ENCODE results near the gene YWHAQ.

The YWHAQ gene

DNA sequence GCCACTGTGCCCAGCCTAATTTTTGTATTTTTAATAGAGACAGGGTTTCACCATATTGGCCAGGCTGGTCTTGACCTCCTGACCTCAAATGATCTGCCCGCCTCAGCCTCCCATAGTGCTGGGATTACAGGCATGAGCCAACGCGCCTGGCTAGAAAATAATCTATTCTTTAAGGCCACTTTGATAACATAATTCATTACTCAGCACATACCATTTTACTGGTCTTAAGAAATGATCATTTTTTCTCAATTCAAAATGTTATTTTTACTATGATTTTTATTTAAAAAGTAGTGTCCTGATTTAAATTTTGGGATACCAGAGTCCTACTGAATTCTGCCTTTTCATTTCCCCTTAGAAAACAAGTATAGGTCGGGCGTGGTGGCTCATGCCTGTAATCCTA lies 48.2 kb downstream of the YWHAQ start:
- POLR2A ChIA-PET (ENCODE audit: low non-redundant PET): no interaction called here
- H3K27ac ChIP-seq: peak overlapping the region; percentile 44
- TF ChIP-seq CTCF (conservative IDR thresholded peaks at IDR 0.05; ENCODE audit: low read depth): no peak
- no peak for DNase-seq (ENCODE audit: low spot score)
- CTCF ChIA-PET: interaction anchor here (0.7 kb wide), 1 partner anchor 127 kb away, joined by 3 read pairs; no protein-coding TSS in a partner anchor

- no peak for DNase-seq (ENCODE audit: low spot score)
- CTCF ChIA-PET: no interaction called here
- peak overlapping the region; percentile 35; the same call in 1 of the 2 replicates for H3K27ac ChIP-seq
- POLR2A ChIA-PET (ENCODE audit: low non-redundant PET): no interaction called here
- TF ChIP-seq CTCF (conservative IDR thresholded peaks at IDR 0.05; ENCODE audit: low read depth): no peak
Measured at GRCh38 chr2:9578467-9579235, 52.1 kb downstream of the YWHAQ start.

DNA sequence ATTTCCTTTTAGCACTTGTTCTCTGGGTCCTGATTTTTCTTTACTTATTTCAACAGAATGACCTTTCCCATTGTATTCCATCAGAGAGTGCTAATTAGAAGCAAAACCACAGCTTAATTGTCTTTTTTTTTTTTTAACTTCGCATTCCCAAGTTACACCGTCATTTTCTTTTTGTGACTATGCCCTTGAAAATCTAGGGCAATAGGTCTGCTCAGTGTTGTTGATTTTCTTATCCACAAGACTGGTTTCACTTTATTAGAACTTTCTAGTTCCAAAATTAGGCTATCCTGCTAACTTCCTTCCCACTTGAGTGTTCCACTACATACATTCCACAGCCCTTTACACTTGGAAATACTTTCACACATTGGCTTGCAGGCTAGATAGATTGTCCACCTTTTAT lies 56.5 kb downstream of the YWHAQ start:
- no peak for DNase-seq (ENCODE audit: low spot score)
- TF ChIP-seq CTCF (conservative IDR thresholded peaks at IDR 0.05; ENCODE audit: low read depth): no peak
- ChIA-PET POLR2A (ENCODE audit: low non-redundant PET) (no interaction called here), CTCF (interaction anchor here (0.6 kb wide), 1 partner anchor 129 kb away, joined by 3 read pairs; no protein-coding TSS in a partner anchor)
- H3K27ac ChIP-seq: no peak overlapping the region

DNA sequence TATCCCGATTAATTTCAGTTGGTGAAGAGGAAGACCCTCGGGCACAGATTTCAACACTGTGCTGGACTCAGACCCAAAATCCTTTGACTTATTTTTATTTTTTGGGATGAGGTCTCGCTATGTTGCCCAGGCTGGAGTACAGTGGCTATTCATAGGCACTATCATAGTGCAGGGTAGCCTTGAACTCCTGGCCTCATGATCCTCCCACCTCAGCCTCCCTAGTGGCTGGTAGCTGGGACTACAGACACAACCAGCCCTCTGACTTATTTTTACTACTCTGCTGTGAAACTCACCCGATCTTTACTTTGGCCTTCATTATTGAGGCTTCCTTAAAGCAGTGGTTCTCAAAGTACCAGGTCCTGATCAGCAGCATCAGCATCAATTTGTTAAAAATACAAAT lies 57.0 kb downstream of the YWHAQ start:
- no peak overlapping the region for H3K27ac ChIP-seq
- no peak for TF ChIP-seq CTCF (conservative IDR thresholded peaks at IDR 0.05; ENCODE audit: low read depth)
- ChIA-PET POLR2A (ENCODE audit: low non-redundant PET) (interaction anchor here (0.6 kb wide), 1 partner anchor 178 kb away, joined by 3 read pairs; no protein-coding TSS in a partner anchor), CTCF (interaction anchor here (0.6 kb wide), 1 partner anchor 130 kb away, joined by 3 read pairs; no protein-coding TSS in a partner anchor)
- DNase-seq (ENCODE audit: low spot score): no peak

- ChIA-PET CTCF (interaction anchor here (0.6 kb wide), 1 partner anchor 761 kb away, joined by 4 read pairs; no protein-coding TSS in a partner anchor), POLR2A (ENCODE audit: low non-redundant PET) (interaction anchor here (0.6 kb wide), 1 partner anchor 178 kb away, joined by 3 read pairs; no protein-coding TSS in a partner anchor)
- no peak overlapping the region for H3K27ac ChIP-seq
- no peak for TF ChIP-seq CTCF (conservative IDR thresholded peaks at IDR 0.05; ENCODE audit: low read depth)
- DNase-seq (ENCODE audit: low spot score): no peak
Measured at GRCh38 chr2:9573013-9573720, 57.6 kb downstream of the YWHAQ start.
